Activated CD8-positive, alpha-beta memory T cell treated with anti-CD3 and anti-CD28 coated beads, Interleukin-2, amount 50 U/mL, for 24 hours (primary cell): ENCODE measurements around the gene ALDH9A1.
"Not testable (repeated sequence)": the region's sequence is repeated elsewhere in the genome, so short reads cannot be mapped to it uniquely, and the experiment has no call there.

ENCODE experiments used
- DNase-seq: peaks from one replicate; pipeline ENCODE4 v3.0.0-alpha.2; 2020; ENCODE audit errors: extremely low read depth

Gene ALDH9A1

GRCh38 chr1:165645654-165646366 lies 52.6 kb downstream of the ALDH9A1 start:
- no peak for DNase-seq

GRCh38 chr1:165644064-165644735 lies 54.2 kb downstream of the ALDH9A1 start:
- no peak for DNase-seq

DNA sequence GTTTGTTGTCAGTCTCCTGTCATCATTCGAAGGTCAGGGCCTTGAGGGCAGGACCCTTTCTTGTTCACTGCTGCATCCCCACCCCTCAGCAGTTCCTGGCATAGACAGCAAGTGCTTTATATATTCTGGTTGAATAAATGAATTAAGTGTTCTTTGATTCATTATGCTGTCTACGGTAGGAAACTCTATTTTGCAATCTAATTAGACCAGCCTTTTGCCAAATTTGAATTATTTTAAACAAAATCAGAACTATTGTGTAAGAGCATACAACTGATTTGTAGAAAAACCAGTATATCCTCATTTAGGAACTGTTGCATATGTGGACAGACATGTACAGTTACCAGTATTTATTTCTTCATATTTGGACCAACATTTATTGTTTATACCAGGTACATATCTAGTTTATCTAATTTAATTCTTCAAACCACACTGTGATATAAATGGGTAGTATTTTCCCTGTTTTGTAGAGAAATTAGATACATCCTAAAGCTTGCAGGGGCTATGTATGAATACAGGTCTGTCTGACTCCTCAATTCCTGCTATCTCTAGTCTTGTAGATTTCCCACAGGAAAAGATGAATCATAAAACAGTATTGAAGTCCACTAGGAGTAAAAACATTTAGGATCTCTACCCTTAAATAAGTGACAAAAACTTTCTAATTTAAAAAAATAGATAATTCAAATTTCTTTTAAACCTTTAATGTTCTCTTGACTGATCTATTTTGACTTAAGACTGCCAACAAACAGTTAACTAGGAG lies 57.0 kb downstream of the ALDH9A1 start:
- DNase-seq = no peak

- no peak for DNase-seq
Observed at GRCh38 chr1:165639821-165640623, 58.3 kb downstream of the ALDH9A1 start.

GRCh38 chr1:165638211-165638610 lies 60.2 kb downstream of the ALDH9A1 start:
- DNase-seq = not testable (repeated sequence)

- DNase-seq = no peak
Observed at GRCh38 chr1:165637427-165637826, 60.9 kb downstream of the ALDH9A1 start.

- DNase-seq = no peak
Observed at GRCh38 chr1:165635823-165636222, 62.5 kb downstream of the ALDH9A1 start.

DNA sequence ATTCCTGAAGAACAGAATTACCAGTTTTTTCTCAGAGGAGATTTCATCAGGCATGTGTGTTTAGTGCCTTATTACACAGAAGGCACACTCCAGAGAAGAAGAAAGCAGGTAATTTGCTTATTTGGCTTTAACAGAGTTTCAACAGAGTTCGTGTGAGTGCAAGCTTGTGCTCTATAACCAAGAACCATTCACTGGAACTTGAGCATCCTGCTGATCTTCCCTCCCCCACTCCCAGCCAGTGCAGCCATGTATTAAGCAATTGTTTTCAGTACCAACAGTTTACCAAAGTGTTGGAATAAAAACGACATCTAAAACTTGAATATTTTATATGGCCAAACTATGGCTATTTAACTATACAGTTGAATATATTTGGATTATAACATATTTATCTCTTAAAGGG lies 63.0 kb downstream of the ALDH9A1 start:
- DNase-seq = no peak

- no peak for DNase-seq
Observed at GRCh38 chr1:165634154-165634921, 64.0 kb downstream of the ALDH9A1 start.

DNA sequence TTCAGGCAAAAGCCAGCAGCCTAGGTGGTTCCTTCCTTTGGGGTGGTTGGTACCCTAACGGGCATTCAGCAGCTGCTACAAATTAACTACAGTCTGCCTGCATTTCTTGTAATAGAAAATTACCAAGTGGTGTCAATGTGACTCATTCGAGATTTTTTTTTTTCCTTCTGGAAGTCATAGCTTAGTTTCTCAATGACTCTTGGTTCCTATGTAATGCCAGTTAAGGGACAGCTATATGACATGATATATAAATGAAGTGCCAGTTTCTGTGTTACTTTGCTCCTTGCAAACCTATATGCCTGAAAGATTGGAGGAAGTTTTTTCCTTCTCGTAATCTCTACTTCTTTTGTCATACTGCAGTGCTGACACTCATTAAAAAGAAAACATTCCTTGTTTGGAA lies 64.7 kb downstream of the ALDH9A1 start:
- DNase-seq = no peak

GRCh38 chr1:165632491-165632890 lies 65.9 kb downstream of the ALDH9A1 start:
- no peak for DNase-seq

- DNase-seq = no peak
Observed at GRCh38 chr1:165632152-165632469, 66.3 kb downstream of the ALDH9A1 start.

GRCh38 chr1:165631342-165632151 lies 66.8 kb downstream of the ALDH9A1 start:
- DNase-seq = no peak

DNA sequence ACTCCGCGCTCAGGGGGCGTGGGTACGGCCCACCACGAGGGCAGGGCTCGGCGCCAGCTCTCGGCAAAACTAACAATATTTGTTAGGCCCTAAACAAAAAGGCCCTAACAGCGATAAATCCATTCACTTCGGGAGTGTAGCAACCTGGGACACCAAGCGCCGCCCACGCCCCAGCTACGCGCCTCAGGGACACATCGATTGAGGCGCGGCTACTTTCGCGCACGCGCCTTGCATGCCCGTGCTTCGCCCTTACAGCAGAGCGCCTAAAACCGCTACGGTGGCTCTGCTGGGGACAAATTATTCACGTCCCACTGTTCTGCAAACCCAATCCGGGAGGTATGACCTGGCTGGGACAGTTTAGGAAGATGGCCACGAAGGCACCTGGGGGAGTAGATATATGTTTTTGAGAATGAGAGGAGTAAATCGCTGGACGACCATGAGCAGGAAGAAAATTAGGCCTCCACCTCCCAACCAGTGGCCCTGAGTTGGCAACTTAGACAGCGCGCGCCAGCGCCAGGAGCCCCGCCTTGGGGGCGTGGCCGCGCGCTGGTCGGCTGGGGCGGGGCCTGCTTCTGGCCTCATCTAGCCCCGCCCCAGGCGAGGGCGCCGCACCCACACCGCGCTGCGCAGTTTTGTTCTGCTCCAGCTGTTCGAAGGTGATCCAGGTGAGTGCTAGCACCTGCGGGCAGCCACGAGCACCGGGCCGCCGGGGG lies 67.6 kb downstream of the ALDH9A1 start, which contains the start of gene MGST3:
Gene MGST3 (plus strand): TSS at position 606 of the 713 bp plus-strand sequence. CDS start 18,614 bp downstream, outside the sequence.
- DNase-seq = peak; percentile 80

GRCh38 chr1:165629848-165630628 lies 68.3 kb downstream of the ALDH9A1 start:
- DNase-seq = no peak

GRCh38 chr1:165629151-165629550 lies 69.2 kb downstream of the ALDH9A1 start:
- no peak for DNase-seq

DNA sequence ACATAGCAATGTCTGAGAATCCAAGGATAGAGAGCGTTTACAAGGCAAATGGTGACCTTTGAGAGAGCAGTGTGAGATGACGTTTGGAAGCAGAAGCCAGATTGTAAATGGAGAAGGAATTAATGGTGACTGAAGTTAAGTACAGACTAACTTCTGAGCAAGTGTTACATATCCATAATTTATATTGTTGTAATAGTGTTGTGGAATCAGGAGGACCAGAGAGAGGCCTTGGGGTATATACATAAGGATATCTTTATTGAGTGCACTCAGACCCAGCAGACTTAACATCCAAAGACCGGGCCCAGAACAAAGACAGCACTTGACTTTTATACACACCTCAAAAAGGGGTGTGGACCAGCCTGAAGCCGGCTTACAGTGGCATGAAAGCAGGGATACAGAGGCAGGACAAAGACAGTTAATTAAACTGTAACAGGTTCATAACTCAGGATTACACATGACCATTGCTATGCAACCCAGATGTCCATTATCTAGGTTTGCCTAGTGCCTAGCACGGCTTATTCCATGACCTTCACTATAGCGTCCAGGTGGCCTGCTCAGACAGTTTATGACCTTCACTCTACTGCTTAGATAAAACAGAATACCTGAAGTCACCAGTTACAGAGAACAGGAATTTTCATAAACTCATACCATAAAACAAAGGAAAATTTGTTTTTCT lies 70.1 kb downstream of the ALDH9A1 start:
- DNase-seq = no peak

DNA sequence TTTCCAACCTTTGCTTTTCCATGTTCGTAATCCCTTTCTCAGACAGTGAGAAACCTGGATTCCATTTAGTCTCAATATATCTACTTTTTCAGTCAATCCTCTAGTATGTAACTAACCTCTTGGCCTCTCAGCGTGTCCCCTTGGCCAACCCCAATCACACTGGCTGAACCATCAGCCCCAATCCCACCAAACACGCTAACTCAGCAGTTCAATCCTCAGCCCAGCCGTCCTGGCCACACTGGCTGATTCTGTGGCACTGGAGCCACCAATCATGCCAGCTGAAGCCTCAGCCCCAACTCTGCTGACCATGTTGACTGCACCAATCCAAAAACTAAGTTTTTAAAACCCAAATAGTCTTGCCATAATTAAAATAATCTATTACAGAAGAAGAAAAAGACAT lies 73.9 kb downstream of the ALDH9A1 start:
- DNase-seq = no peak
